ENCODE measurements around the gene CTNNB1. TPM values are rescaled to one million over a fixed set of nuclear protein-coding genes. Genes with fewer than 3 reads are reported as not detected.

CTNNB1 gene
- total and polyA plus RNA-seq, 4 donors: 63.3 to 265 (median 151) TPM

DNA sequence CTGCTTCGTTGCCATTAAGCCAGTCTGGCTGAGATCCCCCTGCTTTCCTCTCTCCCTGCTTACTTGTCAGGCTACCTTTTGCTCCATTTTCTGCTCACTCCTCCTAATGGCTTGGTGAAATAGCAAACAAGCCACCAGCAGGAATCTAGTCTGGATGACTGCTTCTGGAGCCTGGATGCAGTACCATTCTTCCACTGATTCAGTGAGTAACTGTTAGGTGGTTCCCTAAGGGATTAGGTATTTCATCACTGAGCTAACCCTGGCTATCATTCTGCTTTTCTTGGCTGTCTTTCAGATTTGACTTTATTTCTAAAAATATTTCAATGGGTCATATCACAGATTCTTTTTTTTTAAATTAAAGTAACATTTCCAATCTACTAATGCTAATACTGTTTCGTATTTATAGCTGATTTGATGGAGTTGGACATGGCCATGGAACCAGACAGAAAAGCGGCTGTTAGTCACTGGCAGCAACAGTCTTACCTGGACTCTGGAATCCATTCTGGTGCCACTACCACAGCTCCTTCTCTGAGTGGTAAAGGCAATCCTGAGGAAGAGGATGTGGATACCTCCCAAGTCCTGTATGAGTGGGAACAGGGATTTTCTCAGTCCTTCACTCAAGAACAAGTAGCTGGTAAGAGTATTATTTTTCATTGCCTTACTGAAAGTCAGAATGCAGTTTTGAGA lies 25.0 kb downstream of the CTNNB1 start:
- TF ChIP-seq ATF3 (IDR thresholded peaks at IDR 0.05) (no peak), RXRA (IDR thresholded peaks at IDR 0.05) (no peak), HNF4A (conservative IDR thresholded peaks at IDR 0.05) (no peak), YY1 (IDR thresholded peaks at IDR 0.05) (no peak), CTCF (IDR thresholded peaks at IDR 0.05; ENCODE audit: low read depth, low read length, missing input control) (no peak)
- no peak overlapping the region for H3K4me3 ChIP-seq (ENCODE audit: low read depth in 1 of 3, low read length in 3 of 3)
- no peaks in the 10 kb centered on the region for H3K27me3 ChIP-seq (ENCODE audit: control insufficient read depth in 4 of 4, insufficient read depth in 4 of 4, low read length in 3 of 4)
- no peaks in the 10 kb centered on the region for H3K9me3 ChIP-seq (ENCODE audit: control insufficient read depth in 4 of 4, low read length in 3 of 4)
- no peak for DNase-seq (ENCODE audit: low spot score)
- H3K9ac ChIP-seq (ENCODE audit: low read depth in 1 of 2, low read length in 2 of 2): no peak overlapping the region
- 94% methylated on average over 3 of the region's 3 CpGs for WGBS
- no peak overlapping the region for H3K27ac ChIP-seq (ENCODE audit: low read depth in 1 of 2, low read length in 2 of 2)
- peaks cover 8 to 18% (median 14%) of the 10 kb centered on the region in 4 donors for H3K4me1 ChIP-seq (ENCODE audit: control insufficient read depth in 4 of 4, insufficient read depth in 4 of 4, low read length in 3 of 4)
- peaks cover 13 to 38% (median 35%) of the 10 kb centered on the region in 4 donors for H3K36me3 ChIP-seq (ENCODE audit: control insufficient read depth in 4 of 4, insufficient read depth in 3 of 4, low read depth in 1 of 4, low read length in 3 of 4)

GRCh38 chr3:41234823-41235721 lies 35.8 kb downstream of the CTNNB1 start:
- 73% methylated on average over 6 of the region's 6 CpGs for WGBS

More at GRCh38 chr3:41234823-41235721, 35.8 kb downstream of the CTNNB1 start:
- DNase-seq (ENCODE audit: low spot score): no peak
- no peak overlapping the region for H3K9ac ChIP-seq (ENCODE audit: low read depth in 1 of 2, low read length in 2 of 2)
- no peak overlapping the region for H3K4me3 ChIP-seq (ENCODE audit: low read depth in 1 of 3, low read length in 3 of 3)
- no peaks in the 10 kb centered on the region for H3K4me1 ChIP-seq (ENCODE audit: control insufficient read depth in 4 of 4, insufficient read depth in 4 of 4, low read length in 3 of 4)
- TF ChIP-seq FOXA1 (IDR thresholded peaks at IDR 0.05) (no peak), CTCF (IDR thresholded peaks at IDR 0.05; ENCODE audit: low read depth, low read length, missing input control) (no peak), HNF4A (conservative IDR thresholded peaks at IDR 0.05) (no peak), NR2F2 (IDR thresholded peaks at IDR 0.05) (no peak), FOXA2 (IDR thresholded peaks at IDR 0.05) (no peak), EGR1 (IDR thresholded peaks at IDR 0.05; ENCODE audit: low read depth in 2 of 2) (no peak), ZBTB33 (IDR thresholded peaks at IDR 0.05) (no peak), TAF1 (conservative IDR thresholded peaks at IDR 0.05) (no peak), RXRA (IDR thresholded peaks at IDR 0.05) (no peak), JUND (IDR thresholded peaks at IDR 0.05) (no peak), ATF3 (IDR thresholded peaks at IDR 0.05) (no peak), REST (IDR thresholded peaks at IDR 0.05) (no peak), YY1 (IDR thresholded peaks at IDR 0.05) (no peak), GABPA (IDR thresholded peaks at IDR 0.05 in 1 of 2, conservative IDR thresholded peaks at IDR 0.05 in 1 of 2) (no peak), SP1 (IDR thresholded peaks at IDR 0.05) (no peak)
- TF ChIP-seq, protein P1, sequence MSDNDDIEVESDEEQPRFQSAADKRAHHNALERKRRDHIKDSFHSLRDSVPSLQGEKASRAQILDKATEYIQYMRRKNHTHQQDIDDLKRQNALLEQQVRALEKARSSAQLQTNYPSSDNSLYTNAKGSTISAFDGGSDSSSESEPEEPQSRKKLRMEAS (IDR thresholded peaks at IDR 0.05): no peak
- H3K27me3 ChIP-seq (ENCODE audit: control insufficient read depth in 4 of 4, insufficient read depth in 4 of 4, low read length in 3 of 4): no peaks in the 10 kb centered on the region
- no peak overlapping the region for H3K27ac ChIP-seq (ENCODE audit: low read depth in 1 of 2, low read length in 2 of 2)
- peaks cover 28 to 81% (median 67%) of the 10 kb centered on the region in 4 donors for H3K36me3 ChIP-seq (ENCODE audit: control insufficient read depth in 4 of 4, insufficient read depth in 3 of 4, low read depth in 1 of 4, low read length in 3 of 4)
- no peaks in the 10 kb centered on the region for H3K9me3 ChIP-seq (ENCODE audit: control insufficient read depth in 4 of 4, low read length in 3 of 4)
